AG04449 (cell line): ENCODE results near the gene PNKD.

Source experiments
- CTCF ChIA-PET: fragments of 350-600 bp; formaldehyde crosslinking; extraction: SDS; loops from one replicate; lab custom pipeline; 2021; ENCODE audit warnings: antibody characterized with exemption; lab: Yijun Ruan, JAX
- POLR2A ChIA-PET: fragments of 400-600, 350-600 bp; formaldehyde crosslinking; extraction: SDS; loops from one replicate; lab custom pipeline; 2020; ENCODE audit warnings: antibody characterized with exemption, inconsistent platforms; lab: Yijun Ruan, JAX
- DNase-seq: peaks from one replicate; pipeline ENCODE4 v3.0.0-alpha.2; 2010; ENCODE audit warnings: low read depth, low spot score
- H3K4me3 ChIP-seq: 2 replicates; pipeline ENCODE4 v1.5.1; 2011; ENCODE audit warnings: low read depth, mild to moderate bottlenecking, control low read depth, low read length
- TF ChIP-seq, protein P1 (sequence below): IDR thresholded peaks from one replicate; pipeline ENCODE4 v1.5.1; 2011; ENCODE audit warnings: mild to moderate bottlenecking, moderate library complexity, low read length, control low read depth, inconsistent platforms; ENCODE audit not compliant: insufficient read depth; ENCODE audit errors: missing control alignments

The PNKD gene

DNA sequence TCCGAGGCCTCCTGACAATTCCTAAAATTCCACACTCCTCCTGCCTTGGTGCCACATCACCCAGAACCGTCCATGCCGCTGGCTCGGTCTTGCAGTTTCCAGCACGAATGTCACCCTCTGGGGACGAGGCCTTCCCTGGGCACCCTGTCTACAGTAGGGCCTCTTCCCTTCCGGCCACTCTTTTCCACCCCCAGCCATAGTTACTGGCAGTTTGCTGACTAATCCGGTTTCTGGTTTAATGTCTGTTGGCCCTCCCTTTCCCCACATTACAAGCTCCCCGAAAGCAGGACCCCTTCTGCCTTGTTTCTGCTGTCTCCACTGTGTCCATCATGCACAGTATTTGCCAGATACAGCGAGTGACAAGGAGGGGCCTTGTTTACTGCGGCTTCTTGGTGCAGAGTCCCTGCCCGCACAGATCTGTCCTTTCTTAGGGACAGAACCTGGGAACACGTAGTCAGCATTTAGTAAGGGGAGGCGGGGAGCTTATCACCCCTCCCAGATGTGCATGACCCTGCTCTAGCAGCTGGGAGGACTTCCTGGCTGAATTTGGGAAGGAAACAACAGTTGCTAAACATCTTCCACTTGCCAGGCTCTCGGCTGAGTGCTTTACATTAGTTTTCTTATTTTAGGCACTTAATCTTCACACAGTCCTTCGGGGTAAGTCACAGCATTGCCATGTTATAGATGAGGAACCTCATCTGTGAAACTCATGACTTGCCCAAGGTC, 62.8 kb downstream of the PNKD start:
- no peak for DNase-seq
- H3K4me3 ChIP-seq: no peak overlapping the region
- CTCF ChIA-PET: interaction anchor here (2.1 to 4.8 kb wide), 2 partner anchors 11 to 24 kb away, joined by 7 to 22 read pairs; partner anchors contain the start of gene CATIP
- POLR2A ChIA-PET: no interaction called here
- TF ChIP-seq, protein P1, sequence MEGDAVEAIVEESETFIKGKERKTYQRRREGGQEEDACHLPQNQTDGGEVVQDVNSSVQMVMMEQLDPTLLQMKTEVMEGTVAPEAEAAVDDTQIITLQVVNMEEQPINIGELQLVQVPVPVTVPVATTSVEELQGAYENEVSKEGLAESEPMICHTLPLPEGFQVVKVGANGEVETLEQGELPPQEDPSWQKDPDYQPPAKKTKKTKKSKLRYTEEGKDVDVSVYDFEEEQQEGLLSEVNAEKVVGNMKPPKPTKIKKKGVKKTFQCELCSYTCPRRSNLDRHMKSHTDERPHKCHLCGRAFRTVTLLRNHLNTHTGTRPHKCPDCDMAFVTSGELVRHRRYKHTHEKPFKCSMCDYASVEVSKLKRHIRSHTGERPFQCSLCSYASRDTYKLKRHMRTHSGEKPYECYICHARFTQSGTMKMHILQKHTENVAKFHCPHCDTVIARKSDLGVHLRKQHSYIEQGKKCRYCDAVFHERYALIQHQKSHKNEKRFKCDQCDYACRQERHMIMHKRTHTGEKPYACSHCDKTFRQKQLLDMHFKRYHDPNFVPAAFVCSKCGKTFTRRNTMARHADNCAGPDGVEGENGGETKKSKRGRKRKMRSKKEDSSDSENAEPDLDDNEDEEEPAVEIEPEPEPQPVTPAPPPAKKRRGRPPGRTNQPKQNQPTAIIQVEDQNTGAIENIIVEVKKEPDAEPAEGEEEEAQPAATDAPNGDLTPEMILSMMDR: no peak

DNA sequence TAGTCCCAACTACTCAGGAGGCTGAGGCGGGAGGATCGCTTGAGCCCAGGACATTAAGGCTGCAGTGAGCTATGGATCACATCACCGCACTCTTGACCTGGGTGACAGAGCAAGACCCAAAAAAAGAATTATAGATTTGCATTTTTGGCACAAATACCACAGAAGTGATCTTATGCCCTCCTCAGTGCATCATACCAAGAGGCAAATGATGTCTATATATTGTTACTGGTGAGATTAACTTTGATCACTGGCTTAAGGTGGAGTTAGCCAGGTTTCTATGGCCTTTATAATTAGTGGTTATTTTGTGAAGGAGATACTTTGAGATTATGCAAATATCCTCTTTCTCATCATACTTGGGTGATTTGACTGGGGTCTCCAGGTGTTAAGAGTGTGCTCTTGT, 64.2 kb downstream of the PNKD start:
- TF ChIP-seq, protein P1: no peak
- no peak for DNase-seq
- ChIA-PET CTCF (interaction anchor here (0.9 to 4.8 kb wide), 4 partner anchors 9 to 42 kb away, joined by 4 to 22 read pairs (median 6); partner anchors contain the start of genes CATIP and TMBIM1), POLR2A (no interaction called here)
- H3K4me3 ChIP-seq: no peak overlapping the region

DNA sequence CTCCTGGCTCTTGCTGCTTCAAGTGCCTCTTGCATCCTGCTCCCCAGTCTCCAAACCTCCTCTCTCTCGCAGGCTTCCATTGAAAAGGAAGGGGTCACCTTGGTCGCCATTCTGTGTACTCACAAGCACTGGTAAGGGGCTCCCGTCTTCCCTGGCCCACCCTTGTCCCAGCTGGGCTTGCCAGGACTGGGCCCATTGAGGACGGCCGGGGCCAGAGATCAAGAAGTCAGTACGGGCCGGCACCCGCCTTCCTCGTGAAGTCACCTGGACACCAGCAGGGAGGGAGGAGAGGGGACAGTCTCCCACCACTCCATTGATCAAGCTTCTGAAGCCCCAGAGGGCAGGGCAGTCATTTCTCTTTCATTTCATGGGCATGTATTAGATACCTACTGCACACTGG, 70.3 kb downstream of the PNKD start:
- CTCF ChIA-PET: no interaction called here
- POLR2A ChIA-PET: no interaction called here

DNA sequence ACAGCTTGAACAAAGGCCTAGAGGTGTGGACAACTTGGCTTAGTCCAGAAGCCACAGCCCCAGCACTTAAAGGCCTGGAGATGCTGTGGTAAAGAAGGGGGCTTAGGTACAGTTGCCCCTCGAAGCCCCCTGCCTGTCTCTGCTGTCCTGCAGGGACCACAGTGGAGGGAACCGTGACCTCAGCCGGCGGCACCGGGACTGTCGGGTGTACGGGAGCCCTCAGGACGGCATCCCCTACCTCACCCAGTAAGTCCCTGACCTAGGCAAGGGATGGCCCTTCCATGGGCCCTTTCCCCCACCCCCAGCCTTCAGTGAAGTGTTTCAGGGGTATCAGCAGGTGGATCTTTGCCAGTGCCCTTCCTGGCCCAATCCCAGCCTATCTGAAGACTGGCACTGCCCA, 71.1 kb downstream of the PNKD start:
- no peak overlapping the region for H3K4me3 ChIP-seq
- TF ChIP-seq, protein P1: no peak
- ChIA-PET POLR2A (no interaction called here), CTCF (no interaction called here)
- DNase-seq: no peak

More for the DNA sequence above, 70.3 kb downstream of the PNKD start:
- no peak overlapping the region for H3K4me3 ChIP-seq
- no peak for DNase-seq
- TF ChIP-seq, protein P1: no peak

GRCh38 chr2:218342837-218343236, 72.5 kb downstream of the PNKD start:
- no peak overlapping the region for H3K4me3 ChIP-seq
- ChIA-PET POLR2A (no interaction called here), CTCF (interaction anchor here (0.7 to 3.8 kb wide), 5 partner anchors 10 to 44 kb away, joined by 3 to 33 read pairs (median 4); partner anchors contain the start of gene CATIP)
- TF ChIP-seq, protein P1: no peak
- DNase-seq: no peak

GRCh38 chr2:218343591-218343990, 73.3 kb downstream of the PNKD start:
- CTCF ChIA-PET: interaction anchor here (0.7 to 3.8 kb wide), 7 partner anchors 9 to 45 kb away, joined by 3 to 33 read pairs (median 4); partner anchors contain the start of gene CATIP
- POLR2A ChIA-PET: no interaction called here
- no peak overlapping the region for H3K4me3 ChIP-seq
- DNase-seq: peak; percentile 29
- TF ChIP-seq, protein P1: no peak
